Prostate gland (tissue), 2 donors: ENCODE data around the gene ZBTB21. TPM values are rescaled to one million over a fixed set of nuclear protein-coding genes. Genes with fewer than 3 reads are reported as not detected.

Source experiments
- DNase-seq: peaks from one replicate; pipeline ENCODE4 v3.0.0-alpha.2; 2019; ENCODE audit warnings: low spot score
- H3K27ac ChIP-seq, 2 donors: fragments of 200-600 bp; sonication (generic); 2 replicates each; pipeline ENCODE4 v1.5.1; 2017 to 2019
- H3K27me3 ChIP-seq: fragments of 200-600 bp; sonication (generic); replicated peaks from 2 replicates; pipeline ENCODE4 v1.5.1; 2019; ENCODE audit not compliant: insufficient read depth
- H3K36me3 ChIP-seq, 2 donors: fragments of 200-600 bp; sonication (generic); 1 replicate in 1 of 2; 2 replicates in 1 of 2; pipeline versions ENCODE4 v1.5.1 to v1.8.1; 2017 to 2019
- H3K4me1 ChIP-seq: fragments of 200-600 bp; sonication (generic); replicated peaks from 2 replicates; pipeline ENCODE4 v1.5.1; 2019
- H3K4me3 ChIP-seq, 2 donors: fragments of 200-600 bp; sonication (generic); 2 replicates each; pipeline ENCODE4 v1.5.1; 2017 to 2019
- H3K9me3 ChIP-seq: fragments of 200-600 bp; sonication (generic); 2 replicates; pipeline ENCODE4 v1.5.1; 2017
- CTCF ChIP-seq, 4 experiments: fragments of 200-600 bp in 2 of 4; fragments of 450-650 bp in 2 of 4; sonication (generic) in 2 of 4; IDR thresholded peaks; 1 replicate in 3 of 4; 2 replicates in 1 of 4; pipeline ENCODE4 v1.5.1; 2016 to 2019; ENCODE audit warnings: antibody characterized with exemption in 4 of 4, mild to moderate bottlenecking in 2 of 4, moderate library complexity in 2 of 4
- POLR2A ChIP-seq: fragments of 450-650 bp; IDR thresholded peaks from one replicate; pipeline ENCODE4 v1.6.1; 2016; ENCODE audit warnings: antibody characterized with exemption, mild to moderate bottlenecking
- POLR2AphosphoS5 ChIP-seq: sonication (generic); formaldehyde crosslinking; IDR thresholded peaks from one replicate; pipeline ENCODE4 v1.6.1; 2017; ENCODE audit warnings: antibody characterized with exemption
- WGBS: methylation state at CpG from one replicate; pipeline ENCODE4 v1.1.5; 2018; 5-methylcytosine and 5-hydroxymethylcytosine counted together
- intact Hi-C: fragments of 100-400 bp; cut with DNase I; formaldehyde crosslinking; loops from one replicate; pipeline ENCODE4 v1.14.2; 2022
- total RNA-seq, 2 donors: library from RNA; depleted of rRNA; stranded (reverse); fragments of >200 nt; gene quantifications; one replicate each; pipeline ENCODE4 v1.1.0, GENCODE V29; 2016

The ZBTB21 gene
- total RNA-seq, 2 donors from 2014 or later, result 12.3 to 13.6 TPM

GRCh38 chr21:42021371-42022090, 11.4 kb upstream of the ZBTB21 start:
- TF ChIP-seq POLR2AphosphoS5 (no peak), POLR2A (no peak), CTCF (IDR thresholded peaks at IDR 0.05) (no peak)
- Histone ChIP-seq H3K9me3 (no peaks in the 10 kb centered on the region), H3K27me3 (no peaks in the 10 kb centered on the region), H3K4me3 (no peak overlapping the region), H3K27ac (no peak overlapping the region), H3K36me3 (no peaks in the 10 kb centered on the region), H3K4me1 (no peaks in the 10 kb centered on the region)
- intact Hi-C loops, result no loop called here
- 76% methylated on average over 20 of the region's 20 CpGs for WGBS
- no peak for DNase-seq

- 93% methylated on average over 6 of the region's 6 CpGs for WGBS
- no peak for DNase-seq
- H3K4me1 ChIP-seq, result no peaks in the 10 kb centered on the region
- no peak overlapping the region for H3K27ac ChIP-seq
- TF ChIP-seq CTCF (IDR thresholded peaks at IDR 0.05), result no peak
- no peak for TF ChIP-seq POLR2A
- no peak for TF ChIP-seq POLR2AphosphoS5
- intact Hi-C loops, result no loop called here
- H3K4me3 ChIP-seq, result no peak overlapping the region
- no peaks in the 10 kb centered on the region for H3K27me3 ChIP-seq
- H3K36me3 ChIP-seq, result no peaks in the 10 kb centered on the region
- H3K9me3 ChIP-seq, result no peaks in the 10 kb centered on the region
Measured at GRCh38 chr21:42019706-42020105, 9.5 kb upstream of the ZBTB21 start.

GRCh38 chr21:42019101-42019605, 9.0 kb upstream of the ZBTB21 start:
- TF ChIP-seq POLR2AphosphoS5 (no peak), CTCF (IDR thresholded peaks at IDR 0.05) (no peak), POLR2A (no peak)
- 59% methylated on average over 11 of the region's 11 CpGs for WGBS
- DNase-seq, result peak; percentile 20
- Histone ChIP-seq H3K4me1 (no peaks in the 10 kb centered on the region), H3K9me3 (no peaks in the 10 kb centered on the region), H3K36me3 (no peaks in the 10 kb centered on the region), H3K27me3 (no peaks in the 10 kb centered on the region), H3K4me3 (no peak overlapping the region), H3K27ac (no peak overlapping the region)
- intact Hi-C loops, result no loop called here

GRCh38 chr21:42017022-42017421, 6.9 kb upstream of the ZBTB21 start:
- no peak for DNase-seq
- H3K27me3 ChIP-seq, result no peaks in the 10 kb centered on the region
- intact Hi-C loops, result no loop called here
- H3K27ac ChIP-seq, result no peak overlapping the region
- 76% methylated on average over 2 of the region's 2 CpGs for WGBS
- no peaks in the 10 kb centered on the region for H3K9me3 ChIP-seq
- H3K4me3 ChIP-seq, result no peak overlapping the region
- H3K36me3 ChIP-seq, result no peaks in the 10 kb centered on the region
- H3K4me1 ChIP-seq, result no peaks in the 10 kb centered on the region
- no peak for TF ChIP-seq CTCF (IDR thresholded peaks at IDR 0.05)
- no peak for TF ChIP-seq POLR2A
- no peak for TF ChIP-seq POLR2AphosphoS5
